GM23338 (cell line): ENCODE data around the gene NDUFAF5.

ENCODE experiments used
- CREB1 ChIP-seq: fragments of 250-450 bp; sonication (Bioruptor Pico); IDR thresholded peaks from 2 replicates; pipeline ENCODE4 v1.5.0; 2020; ENCODE audit warnings: low read depth, mild to moderate bottlenecking, moderate library complexity
- ETS1 ChIP-seq: IDR thresholded peaks from 2 replicates; pipeline ENCODE4 v1.6.1; 2016; ENCODE audit warnings: antibody characterized with exemption
- EZH2 ChIP-seq: fragments of 200-600 bp; sonication (generic); IDR thresholded peaks from one replicate; pipeline ENCODE4 v1.8.0; 2017; ENCODE audit warnings: antibody characterized with exemption, mild to moderate bottlenecking, low read depth; ENCODE audit not compliant: unreplicated experiment
- EZH2phosphoT487 ChIP-seq: fragments of 200-600 bp; sonication (generic); IDR thresholded peaks from one replicate; pipeline ENCODE4 v1.8.1; 2018; ENCODE audit warnings: antibody characterized with exemption; ENCODE audit not compliant: unreplicated experiment
- JUNB ChIP-seq: IDR thresholded peaks from one replicate; pipeline ENCODE4 v1.6.1; 2016; ENCODE audit warnings: antibody characterized with exemption; ENCODE audit not compliant: unreplicated experiment
- NANOG ChIP-seq: IDR thresholded peaks from 2 replicates; pipeline ENCODE4 v1.6.1; 2016; ENCODE audit warnings: antibody characterized with exemption, borderline replicate concordance
- POLR2AphosphoS5 ChIP-seq: IDR thresholded peaks from 2 replicates; pipeline ENCODE4 v1.6.1; 2016; ENCODE audit warnings: antibody characterized with exemption, low read depth
- REST ChIP-seq: IDR thresholded peaks from one replicate; pipeline ENCODE4 v1.6.1; 2018; ENCODE audit warnings: antibody characterized with exemption; ENCODE audit not compliant: unreplicated experiment
- ZNF114 ChIP-seq: fragments of 250-450 bp; sonication (Bioruptor Pico); IDR thresholded peaks from 2 replicates; pipeline ENCODE4 v1.5.0; 2020; ENCODE audit warnings: mild to moderate bottlenecking, moderate library complexity
- ZNF331 ChIP-seq: fragments of 250-450 bp; sonication (Bioruptor Pico); IDR thresholded peaks from 2 replicates; pipeline ENCODE4 v1.5.0; 2020; ENCODE audit warnings: low read depth, mild to moderate bottlenecking, moderate library complexity
- TF ChIP-seq, protein P1 (sequence below), 2 experiments: fragments of 200-600 bp in 1 of 2; sonication (generic) in 1 of 2; conservative IDR thresholded peaks; 2 replicates each; pipeline versions ENCODE4 v1.5.1 to v1.6.1; 2016 to 2017; ENCODE audit warnings: antibody characterized with exemption in 2 of 2, low read depth in 2 of 2, mild to moderate bottlenecking in 2 of 2, moderate library complexity in 1 of 2
- TF ChIP-seq, protein P2 (sequence below): fragments of 250-450 bp; sonication (Bioruptor Pico); IDR thresholded peaks from 2 replicates; pipeline ENCODE4 v1.5.0; 2020; ENCODE audit warnings: mild to moderate bottlenecking, moderate library complexity

DNA sequence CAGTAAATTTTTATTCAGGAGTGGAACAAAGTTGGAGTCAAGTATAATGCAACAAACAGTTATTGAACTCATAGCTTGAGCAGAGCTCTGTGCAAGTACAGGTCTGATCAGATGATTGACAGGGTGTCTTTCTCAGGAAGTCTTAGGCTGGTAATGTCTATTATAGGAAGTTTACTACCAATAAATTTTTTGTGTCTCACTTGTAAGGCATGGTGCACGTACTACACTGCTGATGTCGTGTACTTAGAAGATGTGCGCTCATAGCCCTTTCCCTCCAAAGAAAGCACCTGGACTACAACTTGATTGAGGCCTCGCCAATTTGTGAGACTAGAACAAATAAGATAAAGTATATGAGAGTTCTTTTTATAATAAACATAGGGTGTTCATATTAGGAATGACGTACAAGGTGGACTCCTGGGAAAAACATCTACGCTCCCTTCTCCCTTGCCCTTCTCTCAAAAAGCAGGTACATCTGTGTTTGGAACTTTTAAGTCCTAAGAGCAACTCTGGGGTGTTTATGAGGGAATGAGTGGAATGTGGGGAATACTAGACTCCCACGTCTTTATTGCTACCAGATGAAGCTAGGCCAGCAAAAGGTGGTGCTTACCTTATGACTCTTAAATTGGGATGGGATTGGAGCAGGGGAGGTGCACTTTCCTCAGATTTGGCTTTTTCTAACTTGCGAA, 1.5 kb downstream of the NDUFAF5 start:
- TF ChIP-seq, protein P1, sequence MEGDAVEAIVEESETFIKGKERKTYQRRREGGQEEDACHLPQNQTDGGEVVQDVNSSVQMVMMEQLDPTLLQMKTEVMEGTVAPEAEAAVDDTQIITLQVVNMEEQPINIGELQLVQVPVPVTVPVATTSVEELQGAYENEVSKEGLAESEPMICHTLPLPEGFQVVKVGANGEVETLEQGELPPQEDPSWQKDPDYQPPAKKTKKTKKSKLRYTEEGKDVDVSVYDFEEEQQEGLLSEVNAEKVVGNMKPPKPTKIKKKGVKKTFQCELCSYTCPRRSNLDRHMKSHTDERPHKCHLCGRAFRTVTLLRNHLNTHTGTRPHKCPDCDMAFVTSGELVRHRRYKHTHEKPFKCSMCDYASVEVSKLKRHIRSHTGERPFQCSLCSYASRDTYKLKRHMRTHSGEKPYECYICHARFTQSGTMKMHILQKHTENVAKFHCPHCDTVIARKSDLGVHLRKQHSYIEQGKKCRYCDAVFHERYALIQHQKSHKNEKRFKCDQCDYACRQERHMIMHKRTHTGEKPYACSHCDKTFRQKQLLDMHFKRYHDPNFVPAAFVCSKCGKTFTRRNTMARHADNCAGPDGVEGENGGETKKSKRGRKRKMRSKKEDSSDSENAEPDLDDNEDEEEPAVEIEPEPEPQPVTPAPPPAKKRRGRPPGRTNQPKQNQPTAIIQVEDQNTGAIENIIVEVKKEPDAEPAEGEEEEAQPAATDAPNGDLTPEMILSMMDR (conservative IDR thresholded peaks at IDR 0.05; ENCODE audit: low read depth in 2 of 2): no peak
- no peak for TF ChIP-seq REST
- no peak for TF ChIP-seq EZH2
- no peak for TF ChIP-seq EZH2phosphoT487
- TF ChIP-seq POLR2AphosphoS5: no peak
- no peak for TF ChIP-seq ZNF331 (CRISPR knock-in tag)
- TF ChIP-seq ZNF114 (CRISPR knock-in tag): no peak
- no peak for TF ChIP-seq CREB1 (CRISPR knock-in tag)
- TF ChIP-seq, protein P2, sequence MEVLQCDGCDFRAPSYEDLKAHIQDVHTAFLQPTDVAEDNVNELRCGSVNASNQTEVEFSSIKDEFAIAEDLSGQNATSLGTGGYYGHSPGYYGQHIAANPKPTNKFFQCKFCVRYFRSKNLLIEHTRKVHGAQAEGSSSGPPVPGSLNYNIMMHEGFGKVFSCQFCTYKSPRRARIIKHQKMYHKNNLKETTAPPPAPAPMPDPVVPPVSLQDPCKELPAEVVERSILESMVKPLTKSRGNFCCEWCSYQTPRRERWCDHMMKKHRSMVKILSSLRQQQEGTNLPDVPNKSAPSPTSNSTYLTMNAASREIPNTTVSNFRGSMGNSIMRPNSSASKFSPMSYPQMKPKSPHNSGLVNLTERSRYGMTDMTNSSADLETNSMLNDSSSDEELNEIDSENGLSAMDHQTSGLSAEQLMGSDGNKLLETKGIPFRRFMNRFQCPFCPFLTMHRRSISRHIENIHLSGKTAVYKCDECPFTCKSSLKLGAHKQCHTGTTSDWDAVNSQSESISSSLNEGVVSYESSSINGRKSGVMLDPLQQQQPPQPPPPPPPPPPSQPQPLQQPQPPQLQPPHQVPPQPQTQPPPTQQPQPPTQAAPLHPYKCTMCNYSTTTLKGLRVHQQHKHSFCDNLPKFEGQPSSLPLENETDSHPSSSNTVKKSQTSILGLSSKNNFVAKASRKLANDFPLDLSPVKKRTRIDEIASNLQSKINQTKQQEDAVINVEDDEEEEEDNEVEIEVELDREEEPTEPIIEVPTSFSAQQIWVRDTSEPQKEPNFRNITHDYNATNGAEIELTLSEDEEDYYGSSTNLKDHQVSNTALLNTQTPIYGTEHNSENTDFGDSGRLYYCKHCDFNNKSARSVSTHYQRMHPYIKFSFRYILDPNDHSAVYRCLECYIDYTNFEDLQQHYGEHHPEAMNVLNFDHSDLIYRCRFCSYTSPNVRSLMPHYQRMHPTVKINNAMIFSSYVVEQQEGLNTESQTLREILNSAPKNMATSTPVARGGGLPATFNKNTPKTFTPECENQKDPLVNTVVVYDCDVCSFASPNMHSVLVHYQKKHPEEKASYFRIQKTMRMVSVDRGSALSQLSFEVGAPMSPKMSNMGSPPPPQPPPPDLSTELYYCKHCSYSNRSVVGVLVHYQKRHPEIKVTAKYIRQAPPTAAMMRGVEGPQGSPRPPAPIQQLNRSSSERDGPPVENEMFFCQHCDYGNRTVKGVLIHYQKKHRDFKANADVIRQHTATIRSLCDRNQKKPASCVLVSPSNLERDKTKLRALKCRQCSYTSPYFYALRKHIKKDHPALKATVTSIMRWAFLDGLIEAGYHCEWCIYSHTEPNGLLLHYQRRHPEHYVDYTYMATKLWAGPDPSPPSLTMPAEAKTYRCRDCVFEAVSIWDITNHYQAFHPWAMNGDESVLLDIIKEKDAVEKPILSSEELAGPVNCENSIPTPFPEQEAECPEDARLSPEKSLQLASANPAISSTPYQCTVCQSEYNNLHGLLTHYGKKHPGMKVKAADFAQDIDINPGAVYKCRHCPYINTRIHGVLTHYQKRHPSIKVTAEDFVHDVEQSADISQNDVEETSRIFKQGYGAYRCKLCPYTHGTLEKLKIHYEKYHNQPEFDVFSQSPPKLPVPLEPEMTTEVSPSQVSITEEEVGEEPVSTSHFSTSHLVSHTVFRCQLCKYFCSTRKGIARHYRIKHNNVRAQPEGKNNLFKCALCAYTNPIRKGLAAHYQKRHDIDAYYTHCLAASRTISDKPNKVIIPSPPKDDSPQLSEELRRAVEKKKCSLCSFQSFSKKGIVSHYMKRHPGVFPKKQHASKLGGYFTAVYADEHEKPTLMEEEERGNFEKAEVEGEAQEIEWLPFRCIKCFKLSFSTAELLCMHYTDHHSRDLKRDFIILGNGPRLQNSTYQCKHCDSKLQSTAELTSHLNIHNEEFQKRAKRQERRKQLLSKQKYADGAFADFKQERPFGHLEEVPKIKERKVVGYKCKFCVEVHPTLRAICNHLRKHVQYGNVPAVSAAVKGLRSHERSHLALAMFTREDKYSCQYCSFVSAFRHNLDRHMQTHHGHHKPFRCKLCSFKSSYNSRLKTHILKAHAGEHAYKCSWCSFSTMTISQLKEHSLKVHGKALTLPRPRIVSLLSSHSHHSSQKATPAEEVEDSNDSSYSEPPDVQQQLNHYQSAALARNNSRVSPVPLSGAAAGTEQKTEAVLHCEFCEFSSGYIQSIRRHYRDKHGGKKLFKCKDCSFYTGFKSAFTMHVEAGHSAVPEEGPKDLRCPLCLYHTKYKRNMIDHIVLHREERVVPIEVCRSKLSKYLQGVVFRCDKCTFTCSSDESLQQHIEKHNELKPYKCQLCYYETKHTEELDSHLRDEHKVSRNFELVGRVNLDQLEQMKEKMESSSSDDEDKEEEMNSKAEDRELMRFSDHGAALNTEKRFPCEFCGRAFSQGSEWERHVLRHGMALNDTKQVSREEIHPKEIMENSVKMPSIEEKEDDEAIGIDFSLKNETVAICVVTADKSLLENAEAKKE (CRISPR knock-in tag): no peak
- no peak for TF ChIP-seq NANOG
- no peak for TF ChIP-seq JUNB
- no peak for TF ChIP-seq ETS1
